WI38 (cell line): Measurements from ENCODE around the gene KCNQ2.

Experiments
- H3K4me3 ChIP-seq: 2 replicates; pipeline ENCODE4 v1.5.1; 2011; ENCODE audit warnings: low read depth, mild to moderate bottlenecking, control low read depth, low read length
- TF ChIP-seq, protein P1 (sequence below): IDR thresholded peaks from 2 replicates; pipeline ENCODE4 v1.5.1; 2012; ENCODE audit warnings: low read depth, mild to moderate bottlenecking, control low read depth, low read length

The KCNQ2 gene

DNA sequence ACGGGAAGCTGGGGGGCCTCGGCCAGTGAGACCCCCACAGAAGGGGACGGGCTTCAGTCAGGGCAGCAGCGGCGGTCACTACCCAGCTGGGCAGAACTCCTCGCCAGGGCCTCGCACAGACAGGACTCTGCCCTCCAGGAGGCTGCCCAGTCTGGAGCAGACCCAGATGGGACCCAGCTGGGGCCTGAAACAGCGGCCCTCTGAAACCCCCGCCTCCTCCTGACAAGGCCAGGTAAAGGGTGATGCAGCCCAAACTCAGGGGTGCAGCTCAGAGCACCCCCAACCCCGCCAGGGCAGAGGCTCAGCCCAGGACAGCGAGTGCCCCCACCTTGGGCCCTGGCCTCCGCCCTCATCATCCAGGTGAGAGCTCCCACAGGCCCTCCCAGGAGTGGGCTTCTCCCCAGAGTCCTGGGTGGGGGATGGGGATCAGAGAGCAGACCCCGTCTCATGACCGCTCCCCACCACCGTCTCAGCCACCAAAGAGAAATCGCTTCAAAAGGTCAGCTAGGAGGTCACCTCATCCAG lies 24.2 kb upstream of the KCNQ2 start:
- H3K4me3 ChIP-seq: no peak overlapping the region; the same call in 1 of the 2 replicates
- TF ChIP-seq, protein P1, sequence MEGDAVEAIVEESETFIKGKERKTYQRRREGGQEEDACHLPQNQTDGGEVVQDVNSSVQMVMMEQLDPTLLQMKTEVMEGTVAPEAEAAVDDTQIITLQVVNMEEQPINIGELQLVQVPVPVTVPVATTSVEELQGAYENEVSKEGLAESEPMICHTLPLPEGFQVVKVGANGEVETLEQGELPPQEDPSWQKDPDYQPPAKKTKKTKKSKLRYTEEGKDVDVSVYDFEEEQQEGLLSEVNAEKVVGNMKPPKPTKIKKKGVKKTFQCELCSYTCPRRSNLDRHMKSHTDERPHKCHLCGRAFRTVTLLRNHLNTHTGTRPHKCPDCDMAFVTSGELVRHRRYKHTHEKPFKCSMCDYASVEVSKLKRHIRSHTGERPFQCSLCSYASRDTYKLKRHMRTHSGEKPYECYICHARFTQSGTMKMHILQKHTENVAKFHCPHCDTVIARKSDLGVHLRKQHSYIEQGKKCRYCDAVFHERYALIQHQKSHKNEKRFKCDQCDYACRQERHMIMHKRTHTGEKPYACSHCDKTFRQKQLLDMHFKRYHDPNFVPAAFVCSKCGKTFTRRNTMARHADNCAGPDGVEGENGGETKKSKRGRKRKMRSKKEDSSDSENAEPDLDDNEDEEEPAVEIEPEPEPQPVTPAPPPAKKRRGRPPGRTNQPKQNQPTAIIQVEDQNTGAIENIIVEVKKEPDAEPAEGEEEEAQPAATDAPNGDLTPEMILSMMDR: no peak

DNA sequence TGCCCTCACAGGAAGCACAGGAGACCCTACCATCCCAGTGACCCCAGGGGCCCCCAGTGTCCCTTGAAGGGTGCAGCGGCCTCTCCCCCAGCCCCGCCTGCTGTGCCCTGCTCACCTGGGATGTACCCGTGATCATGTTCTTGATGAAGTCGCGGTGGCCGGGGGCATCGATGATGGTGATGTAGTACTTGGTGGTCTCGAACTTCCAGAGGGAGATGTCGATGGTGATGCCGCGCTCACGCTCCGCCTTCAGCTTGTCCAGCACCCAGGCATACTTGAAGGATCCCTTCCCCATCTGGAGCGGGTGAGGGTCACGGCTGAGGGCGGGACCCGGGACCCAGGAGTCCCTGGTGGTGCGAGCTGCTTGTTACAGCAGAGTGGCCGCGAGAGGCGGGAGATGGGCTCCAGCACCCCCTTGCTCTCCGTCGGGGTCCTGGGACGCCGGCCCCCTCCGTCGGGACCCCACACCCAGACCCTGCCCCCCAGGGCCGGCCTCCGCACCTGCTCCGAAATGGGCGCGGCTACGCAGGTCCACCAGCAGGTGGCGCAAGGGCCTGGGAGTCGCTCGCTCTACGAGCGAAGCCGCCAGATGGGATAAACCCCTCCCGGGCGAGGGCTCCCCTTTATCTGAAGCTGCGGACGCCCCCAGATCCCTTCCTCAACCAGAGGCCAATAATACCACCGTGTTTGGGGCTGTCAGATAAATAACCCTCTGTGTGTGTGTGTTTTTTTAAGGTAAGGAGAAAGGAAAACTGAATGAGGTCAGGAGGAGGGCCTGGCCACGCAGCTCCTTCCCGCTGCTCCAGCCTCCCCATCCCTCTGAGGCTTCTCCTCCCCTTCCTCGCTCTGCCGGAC lies 23.5 kb upstream of the KCNQ2 start:
- TF ChIP-seq, protein P1: peak; percentile 93

DNA sequence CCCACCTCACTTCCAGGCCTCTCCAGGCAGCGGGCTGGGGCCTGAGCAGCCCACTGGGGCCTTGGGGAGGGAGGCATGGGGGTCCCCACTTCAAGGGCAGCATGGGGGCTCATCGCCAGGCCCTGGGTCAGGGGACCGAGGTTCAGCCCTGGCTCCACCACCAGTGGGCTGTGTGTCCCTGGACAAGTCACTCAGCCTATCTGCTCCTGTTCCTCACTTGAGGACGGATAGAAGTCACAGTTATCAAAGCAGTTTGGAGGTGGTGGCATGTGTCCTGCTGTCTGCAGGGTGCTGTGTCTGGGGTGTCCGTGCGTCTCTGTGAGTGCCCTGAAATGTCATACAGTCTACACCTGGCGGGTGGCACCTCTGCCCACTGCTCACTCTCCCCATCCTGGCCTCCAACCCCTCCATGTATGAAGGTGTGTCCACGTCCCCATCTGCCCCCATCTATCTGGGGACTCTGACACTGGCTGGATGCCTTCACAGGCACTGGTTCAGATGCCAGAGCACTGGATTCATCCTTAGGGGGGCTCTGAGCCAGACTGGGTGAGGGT lies 22.8 kb upstream of the KCNQ2 start:
- H3K4me3 ChIP-seq: no peak overlapping the region
- TF ChIP-seq, protein P1: no peak

More for the DNA sequence above, 23.5 kb upstream of the KCNQ2 start:
- H3K4me3 ChIP-seq: no peak overlapping the region; the same call in 1 of the 2 replicates

DNA sequence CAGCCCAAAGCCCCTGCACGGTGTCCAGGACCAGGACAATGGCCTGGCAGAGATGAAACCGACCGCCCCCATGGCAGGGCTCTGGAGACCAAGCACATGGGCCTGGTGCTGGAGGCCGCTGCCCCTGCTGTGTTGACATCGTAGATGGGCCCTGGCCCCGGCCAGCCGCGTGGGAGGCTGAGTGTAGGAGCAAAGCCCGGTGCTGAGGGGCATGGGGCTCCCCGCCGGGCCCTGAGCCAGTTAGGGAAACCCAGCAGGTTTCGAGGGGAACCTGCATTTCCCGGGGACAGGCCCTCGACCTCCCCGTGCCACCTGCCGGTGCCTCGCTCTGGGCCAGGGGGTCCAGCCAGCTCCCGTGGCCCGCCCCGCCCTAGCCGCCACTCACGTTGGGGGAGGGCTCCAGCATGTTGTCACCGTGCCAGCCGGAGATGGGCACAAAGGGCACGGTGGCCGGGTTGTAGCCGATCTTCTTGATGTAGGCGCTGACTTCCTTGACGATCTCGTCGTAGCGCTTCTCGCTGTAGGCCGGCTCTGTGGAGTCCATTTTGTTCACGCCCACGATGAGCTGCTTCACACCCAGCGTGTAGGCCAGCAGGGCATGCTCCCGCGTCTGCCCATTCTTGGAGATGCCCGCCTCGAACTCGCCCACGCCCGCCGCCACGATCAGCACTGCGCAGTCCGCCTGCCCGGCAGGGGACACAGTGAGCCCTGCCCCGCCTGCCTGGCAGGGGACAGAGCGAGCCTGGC lies 22.1 kb upstream of the KCNQ2 start:
- H3K4me3 ChIP-seq: no peak overlapping the region
- TF ChIP-seq, protein P1: no peak

DNA sequence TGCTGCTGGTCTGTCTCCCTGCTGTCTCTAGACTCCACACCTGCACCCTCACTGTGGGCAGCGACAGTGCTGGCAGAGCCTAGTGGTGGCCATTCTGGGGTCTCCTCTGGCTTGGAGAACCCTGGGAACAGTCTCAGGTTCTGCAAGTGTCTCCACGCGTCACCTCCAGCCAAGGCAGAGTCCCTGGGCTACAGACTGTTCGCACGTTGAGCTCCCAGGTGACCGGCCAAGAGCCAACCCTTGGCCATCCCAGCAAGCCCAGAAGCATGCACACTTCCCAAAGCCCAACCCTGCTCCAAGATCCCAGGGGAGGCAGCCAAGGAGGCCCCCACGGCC lies 21.6 kb upstream of the KCNQ2 start:
- H3K4me3 ChIP-seq: no peak overlapping the region
- TF ChIP-seq, protein P1: no peak

DNA sequence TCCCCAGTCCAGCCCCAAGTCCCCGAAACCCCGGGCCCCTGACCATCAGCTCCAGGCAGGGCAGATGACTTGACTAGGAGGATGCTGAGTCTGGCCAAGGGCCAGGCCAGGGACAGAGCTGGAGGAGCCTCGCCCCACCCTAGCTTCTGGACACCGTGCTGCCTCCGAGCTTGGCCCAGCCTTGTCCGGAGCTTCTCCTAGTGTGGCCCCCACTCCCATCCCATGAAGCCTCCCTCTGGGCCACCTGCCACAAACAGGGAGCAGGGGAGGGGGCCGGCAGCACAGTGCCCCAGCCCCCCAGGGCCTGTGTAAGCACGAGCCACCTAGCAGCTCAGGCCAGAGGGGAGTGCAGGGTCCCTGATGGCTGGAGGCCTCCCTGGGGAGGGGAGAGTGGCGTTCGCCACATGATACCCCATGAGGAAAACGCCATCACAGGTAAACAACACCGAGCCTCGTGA lies 21.1 kb upstream of the KCNQ2 start:
- no peak overlapping the region for H3K4me3 ChIP-seq
- TF ChIP-seq, protein P1: no peak

DNA sequence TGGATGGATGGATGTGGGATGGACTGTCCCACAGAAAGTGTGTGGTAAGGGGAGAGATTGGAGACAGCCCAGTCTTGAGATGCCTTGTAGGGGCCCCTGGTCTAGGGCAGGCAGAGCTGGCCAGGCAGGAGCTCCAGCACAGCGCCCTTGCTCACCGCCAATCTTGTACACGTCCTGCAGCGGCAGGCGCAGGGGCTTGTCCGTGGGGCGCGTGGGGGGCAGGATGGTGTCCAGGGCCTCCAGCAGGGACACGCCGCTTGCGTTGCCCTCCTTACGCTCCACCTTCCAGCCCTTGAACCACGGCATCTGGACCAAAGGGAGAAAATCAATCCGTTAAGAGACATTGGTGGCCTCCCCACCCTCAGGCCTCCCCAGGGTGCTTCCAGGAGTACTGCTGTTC lies 20.5 kb upstream of the KCNQ2 start:
- H3K4me3 ChIP-seq: no peak overlapping the region
- TF ChIP-seq, protein P1: no peak
